Measurements from ENCODE around the gene NEMP1.
A peak's percentile ranks its signal among the peaks of the same experiment; 100 is the strongest.
"Not testable (repeated sequence)": the region's sequence is repeated elsewhere in the genome, so short reads cannot be mapped to it uniquely, and the experiment has no call there.

The NEMP1 gene

DNA sequence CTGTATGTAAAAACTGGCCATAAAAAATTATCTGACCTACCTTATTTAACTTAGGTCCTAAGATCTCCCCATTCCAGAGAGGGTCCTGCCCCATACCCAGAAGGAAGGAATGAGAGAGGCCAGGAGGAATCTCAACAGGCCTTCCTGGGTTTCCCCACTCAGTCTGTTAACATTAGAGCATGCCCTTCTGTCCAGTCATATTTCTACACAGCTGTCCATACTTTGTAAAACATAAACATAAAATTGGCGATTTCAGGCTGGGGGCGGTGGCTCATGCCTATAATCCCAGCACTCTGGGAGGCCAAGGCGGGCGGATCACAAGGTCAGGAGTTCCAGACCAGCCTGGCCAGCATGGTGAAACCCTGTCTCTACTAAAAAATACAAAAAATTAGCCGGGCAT, 56.3 kb downstream of the NEMP1 start:
- DNase-seq = not testable (repeated sequence)

DNA sequence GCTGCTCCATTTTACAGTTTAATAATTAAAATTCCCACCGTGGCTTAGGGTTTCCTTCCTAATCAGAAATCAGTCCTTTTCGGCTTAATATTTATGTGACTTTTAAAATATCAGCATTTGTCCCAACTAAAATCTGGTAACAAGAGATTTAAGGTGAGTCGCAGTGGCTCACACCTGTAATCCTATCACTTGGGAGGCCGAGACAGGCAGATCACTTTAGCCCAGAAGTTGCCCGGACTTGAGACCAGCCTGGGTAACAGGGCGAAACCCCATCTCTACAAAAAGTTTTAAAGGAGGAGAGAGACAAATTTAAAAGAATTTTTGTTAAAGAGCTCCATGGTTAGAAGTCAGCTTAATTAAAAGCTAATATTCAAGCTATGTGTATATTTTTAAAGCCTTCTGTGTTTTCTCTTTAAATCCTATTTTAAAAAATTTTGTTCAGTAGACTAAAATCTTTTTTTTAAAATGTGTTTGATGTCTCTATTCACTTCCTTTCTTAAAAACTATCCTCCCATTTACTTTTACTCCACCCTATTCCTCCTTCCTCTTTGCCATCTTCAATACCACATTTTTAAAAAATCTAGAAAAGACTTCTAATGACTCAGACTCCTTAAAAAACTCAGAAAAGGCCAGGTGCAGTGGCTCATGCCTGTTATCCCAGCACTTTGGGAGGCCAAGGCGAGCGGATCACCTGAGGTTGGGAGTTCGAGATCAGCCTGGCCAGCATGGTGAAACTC, 58.4 kb downstream of the NEMP1 start:
- no peak for DNase-seq

DNA sequence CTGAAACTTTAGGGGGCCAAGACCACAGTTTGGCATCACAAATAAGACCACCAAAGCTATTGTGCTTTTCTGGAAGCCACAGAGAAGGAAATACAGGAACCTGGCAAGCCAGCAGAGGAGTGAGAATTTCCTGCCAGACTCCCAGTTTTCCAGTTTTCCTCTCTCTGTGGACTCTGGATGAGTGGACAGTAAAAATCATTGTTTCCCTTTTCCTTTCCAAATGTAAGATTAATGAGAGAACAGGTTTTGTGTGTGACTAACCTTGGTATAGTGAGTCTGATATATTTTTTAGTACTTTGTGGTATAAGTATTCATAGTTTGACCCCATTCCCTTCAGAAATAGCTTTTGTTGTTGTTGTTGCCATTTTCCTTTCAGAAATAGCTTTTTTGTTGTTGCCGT, 59.7 kb downstream of the NEMP1 start:
- no peak for DNase-seq

DNA sequence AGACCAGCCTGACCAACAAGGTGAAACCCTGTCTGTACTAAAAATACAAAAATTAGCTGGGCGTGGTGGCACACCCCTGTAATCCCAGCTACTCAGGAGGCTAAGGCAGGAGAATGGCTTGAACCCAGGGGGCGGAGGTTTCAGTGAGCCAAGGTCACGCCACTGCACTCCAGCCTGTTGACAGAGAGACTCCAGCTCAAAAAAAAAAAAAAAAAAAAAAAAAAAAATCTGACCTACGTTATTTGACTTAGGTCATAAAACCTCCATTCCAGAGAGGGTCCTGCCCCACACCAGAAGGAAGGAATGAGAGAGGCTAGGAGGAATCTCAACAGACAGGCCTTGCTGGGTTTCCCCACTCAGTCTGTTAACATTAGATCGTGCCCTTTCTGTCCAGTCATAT, 60.2 kb downstream of the NEMP1 start:
- DNase-seq = not testable (repeated sequence)

DNA sequence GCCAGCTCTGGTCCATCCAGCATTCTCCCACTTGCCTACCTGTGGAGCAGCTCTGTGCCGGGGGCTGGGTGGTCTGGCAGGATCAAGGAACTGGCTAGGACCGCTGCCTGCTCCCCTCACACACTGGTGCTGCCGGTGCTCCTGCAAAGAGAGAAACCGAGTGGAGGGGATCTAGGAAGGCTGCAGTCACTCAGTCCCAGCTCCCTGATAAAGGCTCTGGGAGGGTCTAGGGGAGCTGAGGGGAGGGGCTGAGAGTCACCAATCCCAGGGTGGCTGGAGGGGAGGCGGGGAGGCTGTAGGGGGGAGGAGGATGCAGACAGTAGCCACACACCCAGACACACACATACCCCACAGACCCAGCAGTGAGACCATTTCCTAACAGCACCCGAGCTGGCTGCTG, 62.2 kb downstream of the NEMP1 start, which contains the start of gene TAC3:
TAC3 (minus strand) TSS at position 182 of the 400 bp plus-strand sequence. CDS start 732 bp downstream, outside the sequence.
- DNase-seq = no peak

DNA sequence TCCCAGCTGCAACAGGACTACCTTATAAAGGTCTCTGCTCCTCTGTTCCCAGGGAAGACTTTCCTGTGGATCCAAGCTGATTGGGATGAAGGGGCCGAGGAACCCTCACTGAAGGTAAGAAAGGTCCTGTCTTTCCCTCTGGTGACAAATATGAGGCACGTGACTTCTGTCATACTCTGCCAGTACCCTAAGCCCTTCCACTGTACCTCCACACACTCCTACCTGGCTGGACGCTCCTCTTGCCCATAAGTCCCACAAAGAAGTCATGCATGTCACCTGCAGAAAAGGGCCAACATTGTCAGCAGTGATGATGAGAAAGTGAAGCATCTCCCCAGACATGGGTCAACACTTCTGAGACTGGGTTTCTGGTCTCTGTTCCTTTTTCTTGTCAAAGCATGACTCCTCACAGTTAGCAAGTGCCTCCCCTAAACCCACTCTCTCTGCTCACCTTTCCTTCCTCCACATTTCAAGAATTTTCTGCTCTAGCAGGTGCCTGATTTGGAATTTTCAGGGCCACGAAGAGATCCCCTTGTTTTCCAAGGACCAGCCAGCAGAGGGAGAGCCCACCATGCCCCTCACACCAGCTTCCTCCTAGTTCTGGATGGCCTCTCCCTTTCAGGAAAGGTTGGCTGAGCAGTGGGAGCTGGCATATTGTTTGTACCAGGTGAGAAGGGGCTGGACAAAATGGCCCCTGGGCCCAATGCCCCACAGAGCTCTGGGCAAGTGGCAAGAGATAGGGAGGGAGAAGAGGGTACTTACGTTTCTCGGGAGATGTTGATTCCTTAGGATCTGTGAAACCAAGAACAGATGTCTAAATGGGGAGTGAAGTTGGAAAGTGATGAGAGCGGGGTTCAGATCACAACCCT, 65.8 kb downstream of the NEMP1 start:
- DNase-seq = no peak

DNA sequence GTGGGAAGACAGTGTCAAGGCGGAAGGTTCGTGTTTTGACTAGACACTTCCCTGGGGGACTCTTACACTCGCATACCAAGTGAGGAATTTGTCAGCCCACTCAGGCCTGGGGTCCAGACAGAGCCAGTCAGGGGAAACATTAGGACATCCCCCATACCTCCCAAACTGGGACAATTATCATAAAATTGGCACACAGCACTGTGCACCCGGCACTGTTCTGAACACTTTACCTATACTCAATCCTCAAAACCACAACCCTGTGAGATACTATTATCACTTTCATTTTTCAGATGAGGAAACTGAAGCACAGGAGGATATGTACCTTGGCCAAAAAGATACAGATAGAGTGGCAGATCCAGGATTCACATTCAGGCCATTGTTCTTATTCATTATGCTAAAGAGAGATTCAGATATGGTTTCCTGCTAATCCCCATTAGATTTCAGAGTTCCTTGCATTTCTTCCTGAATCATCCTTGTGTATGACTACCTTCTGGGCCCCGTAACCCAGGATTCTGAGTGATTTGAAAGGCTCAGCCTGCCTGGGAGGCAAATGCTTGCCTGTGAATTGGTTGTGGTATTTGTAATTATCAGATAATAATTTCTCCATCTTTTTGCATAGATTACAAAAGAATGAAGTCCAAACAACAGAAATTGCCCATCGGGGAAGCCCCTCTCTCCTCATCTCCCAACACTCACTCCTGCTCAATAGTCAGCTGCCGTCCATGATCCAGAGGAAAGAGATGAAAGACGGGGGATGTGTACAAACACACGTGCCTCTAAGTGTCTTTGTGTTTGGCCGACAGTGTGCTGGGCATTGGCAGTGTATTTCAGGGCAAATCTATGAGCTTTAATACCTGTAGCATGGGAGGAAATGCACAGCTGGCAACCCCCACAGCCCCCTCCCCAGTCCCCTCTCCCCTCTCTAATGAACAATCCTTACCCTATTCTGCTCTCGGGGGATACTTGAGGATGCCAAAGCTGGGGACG, 66.9 kb downstream of the NEMP1 start:
- DNase-seq = no peak

DNA sequence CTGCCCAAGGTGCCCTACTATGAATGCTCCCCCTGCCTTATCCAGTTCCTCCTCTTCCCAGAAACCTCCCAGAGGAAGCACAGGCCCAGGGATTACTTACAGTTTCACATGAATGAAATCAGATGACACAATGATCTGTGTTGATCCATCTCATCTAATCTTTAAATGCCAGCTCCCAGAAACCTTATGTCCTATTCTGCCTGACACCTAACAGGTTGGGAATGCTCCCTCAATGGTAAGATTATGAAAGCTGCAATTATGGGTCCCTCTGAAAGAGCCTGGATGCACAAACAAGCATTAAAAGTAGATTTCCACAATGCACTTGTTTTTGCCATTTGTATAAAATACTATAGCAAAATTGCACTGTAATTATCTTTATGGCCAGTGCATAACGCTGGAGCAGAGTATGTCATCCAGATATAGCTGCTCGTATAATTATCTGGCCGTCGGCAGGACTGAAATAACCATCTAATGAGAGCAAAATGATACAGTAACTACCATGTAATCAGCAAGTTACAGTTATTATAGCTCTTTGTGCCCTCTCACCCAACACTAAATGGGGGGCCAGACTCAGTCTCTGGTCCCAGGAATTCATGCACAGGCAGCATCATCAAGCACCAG, 67.9 kb downstream of the NEMP1 start:
- no peak for DNase-seq

DNA sequence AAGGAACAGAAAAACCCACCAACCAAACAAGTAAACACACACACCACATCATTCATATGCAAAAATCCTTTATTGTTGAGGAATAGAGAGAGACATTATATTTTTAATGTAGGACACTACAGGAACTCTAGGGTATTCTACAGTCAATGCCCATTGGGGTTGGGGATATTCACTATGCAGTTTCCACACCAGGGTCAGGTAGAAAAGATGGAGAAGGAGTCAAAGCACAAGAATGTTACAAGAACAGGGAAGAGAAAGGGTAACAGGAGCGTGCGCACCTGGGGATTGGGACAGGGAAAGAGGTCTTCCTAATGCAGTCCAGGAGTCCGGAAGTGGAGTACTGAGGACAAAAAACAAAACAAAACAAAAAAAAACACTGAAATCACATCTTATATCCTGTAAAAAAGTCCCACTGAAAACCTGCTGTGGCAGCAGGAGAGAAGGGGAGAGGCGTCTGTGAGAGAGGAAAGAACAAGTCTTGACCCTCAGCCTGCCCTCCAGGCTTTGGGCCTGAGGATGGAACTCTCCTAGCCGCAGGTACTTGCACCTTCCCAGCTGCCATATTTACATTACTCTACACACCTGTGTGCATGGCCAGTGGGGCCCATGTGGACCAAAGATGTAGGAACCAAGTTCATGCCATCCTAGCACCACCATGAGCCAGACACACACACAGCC, 68.5 kb downstream of the NEMP1 start:
- no peak for DNase-seq

DNA sequence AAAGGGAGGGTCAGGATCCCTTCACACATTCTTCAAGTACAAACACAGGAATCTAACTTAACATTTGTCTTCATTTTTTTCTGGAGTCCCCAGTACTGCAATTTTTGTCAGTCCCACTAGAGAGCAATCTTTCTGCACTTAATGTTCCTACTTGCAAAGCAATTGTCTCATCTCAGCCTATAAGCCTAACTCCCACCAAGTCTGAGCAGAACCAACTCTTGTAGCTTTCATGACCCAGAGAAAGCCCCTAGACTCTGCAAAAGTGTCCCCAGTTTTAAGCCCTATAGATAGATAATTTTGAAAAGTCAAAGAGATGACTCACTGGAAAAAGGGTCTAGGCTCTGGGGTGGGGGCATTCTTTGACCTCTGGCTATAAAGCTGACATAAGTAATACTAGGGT, 70.4 kb downstream of the NEMP1 start:
- no peak for DNase-seq

DNA sequence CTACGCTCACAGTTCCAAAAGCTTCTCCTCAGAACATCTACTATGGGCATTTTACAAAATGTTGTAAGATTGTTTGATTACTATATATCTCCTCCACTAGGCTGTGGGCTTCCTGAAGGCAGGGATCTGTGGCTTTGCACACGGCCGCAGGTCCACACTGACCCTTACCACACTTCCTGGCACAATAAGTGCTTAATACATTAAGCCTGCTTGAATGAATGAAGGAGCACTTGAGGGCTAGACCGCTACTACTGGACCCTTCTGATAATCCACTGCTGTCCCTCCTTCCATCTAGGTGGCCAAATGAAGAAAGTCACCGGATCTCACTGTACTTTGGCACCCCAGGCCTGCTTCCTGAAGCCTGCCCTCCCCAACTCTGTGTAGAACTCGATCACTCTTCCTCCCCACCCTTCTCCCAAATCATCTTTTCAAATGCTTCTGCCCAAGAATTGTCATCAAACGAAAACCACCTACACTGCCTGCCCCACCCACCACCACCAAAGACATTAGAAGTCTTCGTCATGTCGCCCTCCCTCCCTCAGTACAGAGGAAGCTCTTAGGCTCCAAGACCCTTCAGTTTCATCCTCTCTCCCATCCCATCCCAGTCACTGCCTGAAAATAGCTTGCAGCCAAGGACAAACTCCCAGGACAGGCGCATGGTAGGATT, 71.6 kb downstream of the NEMP1 start:
- no peak for DNase-seq

DNA sequence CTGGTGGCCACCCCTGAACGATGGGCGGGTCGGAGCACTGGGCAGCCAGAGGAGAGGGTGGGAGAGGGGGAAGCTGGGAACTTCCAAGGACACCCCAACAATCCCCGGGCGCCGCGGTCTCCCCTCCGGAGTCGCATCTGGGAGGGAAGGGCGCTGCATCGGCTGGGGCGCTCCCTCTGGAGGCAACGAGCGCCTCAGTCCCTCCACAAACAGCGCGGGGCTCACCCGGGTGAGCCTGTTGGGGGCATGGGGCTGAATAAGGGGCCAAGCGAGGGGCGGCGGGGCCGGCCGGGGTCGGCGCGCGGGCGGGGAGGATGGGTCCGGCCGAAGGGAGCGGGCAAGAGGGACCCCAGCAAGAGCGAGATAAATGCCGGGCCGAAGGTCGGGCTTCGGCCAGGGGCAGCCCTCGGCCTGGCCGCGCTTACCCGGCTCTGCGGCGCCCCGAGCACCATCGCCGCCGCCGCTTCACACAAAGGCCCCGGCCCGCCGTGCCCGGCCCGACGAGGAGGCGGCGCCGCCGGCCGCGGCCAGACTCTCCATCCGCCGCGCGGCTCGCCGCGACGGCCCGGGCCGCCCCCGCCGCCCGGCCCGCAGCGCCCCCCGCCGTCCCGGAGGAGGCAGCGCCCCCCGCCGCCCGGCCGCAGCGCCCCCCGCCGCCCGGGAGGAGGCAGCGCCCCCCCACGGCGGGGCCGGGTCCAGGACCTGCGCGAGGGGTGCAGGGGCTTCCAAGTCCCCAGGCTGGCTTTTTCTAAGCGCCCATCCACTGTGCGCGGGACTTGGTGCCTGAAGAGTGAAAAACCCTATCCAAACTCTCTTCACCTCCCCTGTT, 72.4 kb downstream of the NEMP1 start, which contains the start of gene ZBTB39:
ZBTB39 (minus strand) TSS at position 567 of the 829 bp plus-strand sequence. CDS start 1,629 bp downstream, outside the sequence.
- peak; percentile 36 for DNase-seq

Measured in T1000 (cell line).